Neural cell (in vitro differentiated cells): Measurements from ENCODE around the gene CDKAL1. TPM values are rescaled to one million over a fixed set of nuclear protein-coding genes. Genes with fewer than 3 reads are reported as not detected.

Source experiments
- H2AFZ ChIP-seq: fragments of 200-600, 300-800 bp; sonication (generic), shearing (Covaris generic); 2 replicates; pipeline ENCODE4 v1.6.0; 2014; ENCODE audit warnings: low read depth, mild to moderate bottlenecking, antibody characterized with exemption, low read length, moderate library complexity
- H3F3A ChIP-seq: fragments of 200-600 bp; shearing (Covaris generic); 2 replicates; pipeline ENCODE4 v1.6.1; 2016; ENCODE audit warnings: mild to moderate bottlenecking, moderate library complexity, mixed read lengths, antibody characterized with exemption, low read length; ENCODE audit not compliant: insufficient read depth, poor library complexity, severe bottlenecking
- H3K27ac ChIP-seq: fragments of 200-600, 300-800 bp; sonication (generic), shearing (Covaris generic); 2 replicates; pipeline ENCODE4 v1.5.1; 2014; ENCODE audit warnings: mild to moderate bottlenecking, low read length, moderate library complexity
- H3K27me3 ChIP-seq: fragments of 300-800, 200-600 bp; sonication (generic), shearing (Covaris generic); 2 replicates; pipeline ENCODE4 v1.6.0; 2014; ENCODE audit warnings: mild to moderate bottlenecking, low read depth, low read length, moderate library complexity; ENCODE audit not compliant: insufficient read depth
- H3K36me3 ChIP-seq: fragments of 300-800, 200-600 bp; sonication (generic), shearing (Covaris generic); 2 replicates; pipeline ENCODE4 v1.5.1; 2014; ENCODE audit warnings: mild to moderate bottlenecking, antibody characterized with exemption, low read length, moderate library complexity; ENCODE audit not compliant: insufficient read depth
- H3K4me2 ChIP-seq: fragments of 300-800, 200-600 bp; sonication (generic), shearing (Covaris generic); 2 replicates; pipeline ENCODE4 v1.6.0; 2014; ENCODE audit warnings: mild to moderate bottlenecking, low read length
- H3K4me3 ChIP-seq: fragments of 300-800, 200-600 bp; sonication (generic), shearing (Covaris generic); 2 replicates; pipeline ENCODE4 v1.5.1; 2014; ENCODE audit warnings: mild to moderate bottlenecking, low read length, moderate library complexity
- H3K79me2 ChIP-seq: fragments of 200-600 bp; shearing (Covaris generic); replicated peaks from 2 replicates; pipeline ENCODE4 v1.6.0; 2014; ENCODE audit warnings: mild to moderate bottlenecking, low read length, moderate library complexity; ENCODE audit not compliant: insufficient read depth
- H3K9ac ChIP-seq: fragments of 300-800, 200-600 bp; sonication (generic), shearing (Covaris generic); 2 replicates; pipeline ENCODE4 v1.6.1; 2016; ENCODE audit warnings: mild to moderate bottlenecking, low read length, mixed read lengths
- H3K9me2 ChIP-seq: fragments of 200-600 bp; shearing (Covaris generic); 2 replicates; pipeline ENCODE4 v1.6.1; 2016; ENCODE audit warnings: mild to moderate bottlenecking, low read length, mixed read lengths; ENCODE audit not compliant: insufficient read depth
- H3K9me3 ChIP-seq: fragments of 200-600, 300-800 bp; sonication (generic), shearing (Covaris generic); 2 replicates; pipeline ENCODE4 v1.6.1; 2016; ENCODE audit warnings: mild to moderate bottlenecking, mixed run types, low read length, moderate library complexity, mixed read lengths
- H4K20me1 ChIP-seq: fragments of 200-600 bp; shearing (Covaris generic); 2 replicates; pipeline ENCODE4 v1.6.1; 2016; ENCODE audit warnings: mild to moderate bottlenecking, mixed run types; ENCODE audit not compliant: insufficient read depth
- EP300 ChIP-seq: fragments of 450-650 bp; conservative IDR thresholded peaks from 2 replicates; pipeline ENCODE4 v1.6.1; 2014; ENCODE audit warnings: antibody characterized with exemption, mild to moderate bottlenecking, moderate library complexity; ENCODE audit not compliant: poor library complexity, severe bottlenecking
- EZH2 ChIP-seq: fragments of 200-600, 300-800 bp; shearing (Covaris generic), sonication (generic); IDR thresholded peaks from 2 replicates; pipeline ENCODE4 v1.6.1; 2014; ENCODE audit warnings: antibody characterized with exemption, low read length, borderline replicate concordance, mild to moderate bottlenecking; ENCODE audit not compliant: insufficient read depth, poor library complexity, severe bottlenecking
- MXI1 ChIP-seq: fragments of 450-650 bp; conservative IDR thresholded peaks from 2 replicates; pipeline ENCODE4 v1.6.1; 2014; ENCODE audit warnings: antibody characterized with exemption, mild to moderate bottlenecking; ENCODE audit not compliant: poor library complexity, severe bottlenecking
- POLR2AphosphoS5 ChIP-seq: IDR thresholded peaks from 2 replicates; pipeline ENCODE4 v1.6.1; 2012
- RAD21 ChIP-seq: fragments of 450-650 bp; conservative IDR thresholded peaks from 2 replicates; pipeline ENCODE4 v1.6.1; 2014; ENCODE audit warnings: antibody characterized with exemption, mild to moderate bottlenecking, moderate library complexity
- SMC3 ChIP-seq: fragments of 450-650 bp; conservative IDR thresholded peaks from 2 replicates; pipeline ENCODE4 v1.6.1; 2014; ENCODE audit warnings: antibody characterized with exemption, mild to moderate bottlenecking, moderate library complexity; ENCODE audit not compliant: poor library complexity
- TAF1 ChIP-seq: IDR thresholded peaks from 2 replicates; pipeline ENCODE4 v1.6.1; 2012; ENCODE audit warnings: low read depth
- polyA minus RNA-seq: library from RNA; depleted of rRNA, polyadenylated mRNA; stranded (reverse); fragments of >200 nt; gene quantifications from 2 replicates; pipeline ENCODE4 v1.2.3, GENCODE V29; 2014
- polyA plus RNA-seq: library from polyadenylated mRNA; depleted of rRNA; stranded (reverse); fragments of >200 nt; gene quantifications from 2 replicates; pipeline ENCODE4 v1.2.3, GENCODE V29; 2014
- TF ChIP-seq, protein P1 (sequence below): IDR thresholded peaks from 2 replicates; pipeline ENCODE4 v1.6.1; 2012; ENCODE audit warnings: borderline replicate concordance
- TF ChIP-seq, protein P2 (sequence below): fragments of 450-650 bp; IDR thresholded peaks from 2 replicates; pipeline ENCODE4 v1.5.1; 2014; ENCODE audit warnings: antibody characterized with exemption, mild to moderate bottlenecking, moderate library complexity; ENCODE audit not compliant: poor library complexity, severe bottlenecking

Gene CDKAL1
- polyA plus RNA-seq (10.7 and 11.2 TPM in 2 replicates), polyA minus RNA-seq (30.9 and 34.4 TPM in 2 replicates)

DNA sequence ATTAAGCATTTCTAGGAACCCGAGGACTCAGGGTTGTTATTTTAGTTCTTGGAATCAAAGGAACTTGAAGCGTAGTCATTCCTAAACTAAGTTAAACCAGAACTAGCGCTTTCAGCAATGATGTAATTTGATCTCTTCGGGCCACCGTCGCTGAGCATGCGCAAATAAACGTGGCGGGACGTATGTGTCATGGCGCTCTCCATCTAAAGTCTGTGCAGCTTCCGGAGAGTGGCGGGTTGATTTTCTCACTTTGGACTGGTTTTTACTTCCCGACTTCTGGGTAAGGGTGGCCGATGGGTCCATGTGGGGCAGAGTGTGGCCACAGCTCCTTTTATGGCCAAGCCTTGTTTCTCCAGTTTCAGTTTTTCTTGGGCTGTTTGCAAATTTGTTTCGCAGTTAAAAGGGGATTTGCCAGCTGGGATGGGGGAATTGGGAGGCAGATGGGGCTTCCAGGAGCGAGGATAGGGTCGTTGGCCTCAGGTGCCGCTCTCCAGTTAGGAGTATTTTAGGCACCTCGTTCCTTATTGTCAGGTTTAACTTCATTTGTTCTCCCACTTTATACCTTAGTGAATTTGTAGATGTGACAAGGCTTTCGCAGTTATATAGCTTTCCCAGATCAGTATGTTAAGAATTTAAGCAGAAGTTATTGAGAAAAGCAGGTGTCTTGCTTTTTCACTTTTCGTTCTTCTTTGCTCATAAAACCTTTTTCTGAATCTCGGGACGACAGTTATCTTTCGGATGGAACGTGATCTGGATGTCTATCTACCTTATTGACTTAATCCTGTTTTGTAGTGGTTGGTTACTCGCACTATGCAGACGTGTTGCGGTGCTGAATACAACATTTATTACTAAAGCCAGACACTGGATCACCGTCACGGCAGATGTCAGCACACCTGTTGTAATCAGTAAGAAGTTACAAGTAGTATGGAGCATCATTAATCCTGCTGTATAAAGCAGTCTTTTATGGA, at the start of gene CDKAL1:
CDKAL1 (plus strand) TSS at position 163 of the 968 bp plus-strand sequence. CDS start 11,894 bp downstream, outside the sequence.
- H3K4me3 ChIP-seq = peak within 1 kb of the TSS; percentile 79
- H3K27me3 ChIP-seq = no peaks in the 10 kb centered on the region
- peak within 1 kb of the TSS; percentile 68 for H3K4me2 ChIP-seq
- peak within 1 kb of the TSS; percentile 73 for H3K9ac ChIP-seq
- H3K9me3 ChIP-seq = no peaks in the 10 kb centered on the region
- no peaks in the 10 kb centered on the region for H3K36me3 ChIP-seq
- H3F3A ChIP-seq = no peaks in the 10 kb centered on the region
- H3K79me2 ChIP-seq = peaks cover 34% of the 10 kb centered on the region
- H4K20me1 ChIP-seq = no peaks in the 10 kb centered on the region
- TF ChIP-seq SMC3 (peak; percentile 44), EP300 (peak; percentile 19), EZH2 (no peak), TAF1 (peak; percentile 52), MXI1 (peak; percentile 83), RAD21 (peak; percentile 26), POLR2AphosphoS5 (peak; percentile 77)
- TF ChIP-seq, protein P1, sequence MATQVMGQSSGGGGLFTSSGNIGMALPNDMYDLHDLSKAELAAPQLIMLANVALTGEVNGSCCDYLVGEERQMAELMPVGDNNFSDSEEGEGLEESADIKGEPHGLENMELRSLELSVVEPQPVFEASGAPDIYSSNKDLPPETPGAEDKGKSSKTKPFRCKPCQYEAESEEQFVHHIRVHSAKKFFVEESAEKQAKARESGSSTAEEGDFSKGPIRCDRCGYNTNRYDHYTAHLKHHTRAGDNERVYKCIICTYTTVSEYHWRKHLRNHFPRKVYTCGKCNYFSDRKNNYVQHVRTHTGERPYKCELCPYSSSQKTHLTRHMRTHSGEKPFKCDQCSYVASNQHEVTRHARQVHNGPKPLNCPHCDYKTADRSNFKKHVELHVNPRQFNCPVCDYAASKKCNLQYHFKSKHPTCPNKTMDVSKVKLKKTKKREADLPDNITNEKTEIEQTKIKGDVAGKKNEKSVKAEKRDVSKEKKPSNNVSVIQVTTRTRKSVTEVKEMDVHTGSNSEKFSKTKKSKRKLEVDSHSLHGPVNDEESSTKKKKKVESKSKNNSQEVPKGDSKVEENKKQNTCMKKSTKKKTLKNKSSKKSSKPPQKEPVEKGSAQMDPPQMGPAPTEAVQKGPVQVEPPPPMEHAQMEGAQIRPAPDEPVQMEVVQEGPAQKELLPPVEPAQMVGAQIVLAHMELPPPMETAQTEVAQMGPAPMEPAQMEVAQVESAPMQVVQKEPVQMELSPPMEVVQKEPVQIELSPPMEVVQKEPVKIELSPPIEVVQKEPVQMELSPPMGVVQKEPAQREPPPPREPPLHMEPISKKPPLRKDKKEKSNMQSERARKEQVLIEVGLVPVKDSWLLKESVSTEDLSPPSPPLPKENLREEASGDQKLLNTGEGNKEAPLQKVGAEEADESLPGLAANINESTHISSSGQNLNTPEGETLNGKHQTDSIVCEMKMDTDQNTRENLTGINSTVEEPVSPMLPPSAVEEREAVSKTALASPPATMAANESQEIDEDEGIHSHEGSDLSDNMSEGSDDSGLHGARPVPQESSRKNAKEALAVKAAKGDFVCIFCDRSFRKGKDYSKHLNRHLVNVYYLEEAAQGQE = peak; percentile 59
- TF ChIP-seq, protein P2, sequence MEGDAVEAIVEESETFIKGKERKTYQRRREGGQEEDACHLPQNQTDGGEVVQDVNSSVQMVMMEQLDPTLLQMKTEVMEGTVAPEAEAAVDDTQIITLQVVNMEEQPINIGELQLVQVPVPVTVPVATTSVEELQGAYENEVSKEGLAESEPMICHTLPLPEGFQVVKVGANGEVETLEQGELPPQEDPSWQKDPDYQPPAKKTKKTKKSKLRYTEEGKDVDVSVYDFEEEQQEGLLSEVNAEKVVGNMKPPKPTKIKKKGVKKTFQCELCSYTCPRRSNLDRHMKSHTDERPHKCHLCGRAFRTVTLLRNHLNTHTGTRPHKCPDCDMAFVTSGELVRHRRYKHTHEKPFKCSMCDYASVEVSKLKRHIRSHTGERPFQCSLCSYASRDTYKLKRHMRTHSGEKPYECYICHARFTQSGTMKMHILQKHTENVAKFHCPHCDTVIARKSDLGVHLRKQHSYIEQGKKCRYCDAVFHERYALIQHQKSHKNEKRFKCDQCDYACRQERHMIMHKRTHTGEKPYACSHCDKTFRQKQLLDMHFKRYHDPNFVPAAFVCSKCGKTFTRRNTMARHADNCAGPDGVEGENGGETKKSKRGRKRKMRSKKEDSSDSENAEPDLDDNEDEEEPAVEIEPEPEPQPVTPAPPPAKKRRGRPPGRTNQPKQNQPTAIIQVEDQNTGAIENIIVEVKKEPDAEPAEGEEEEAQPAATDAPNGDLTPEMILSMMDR = no peak
- H3K27ac ChIP-seq = peak within 1 kb of the TSS; percentile 67
- H3K9me2 ChIP-seq = no peaks in the 10 kb centered on the region
- peak within 1 kb of the TSS; percentile 94 for H2AFZ ChIP-seq

DNA sequence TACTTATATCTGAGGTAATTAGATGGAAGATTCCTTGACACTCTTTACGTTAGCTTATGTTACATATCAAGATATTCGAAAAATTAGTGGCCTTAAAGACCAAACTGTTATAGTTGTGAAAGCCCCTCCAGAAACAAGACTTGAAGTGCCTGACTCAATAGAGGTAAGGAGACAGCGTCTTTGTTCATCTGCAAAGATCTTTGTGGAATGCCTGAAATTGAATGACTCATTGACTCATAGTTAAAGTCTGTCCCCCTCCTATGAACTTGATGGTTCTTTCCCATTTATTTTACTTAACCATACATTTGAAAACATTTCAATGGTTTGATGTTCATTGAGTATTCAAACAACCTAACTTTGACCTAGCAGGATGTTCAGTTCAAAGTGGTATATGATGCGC, 47.6 kb upstream of the CDKAL1 start:
- no peaks in the 10 kb centered on the region for H3F3A ChIP-seq
- H3K27ac ChIP-seq = no peak overlapping the region
- no peaks in the 10 kb centered on the region for H3K9me2 ChIP-seq
- TF ChIP-seq SMC3 (no peak), EZH2 (no peak), MXI1 (no peak), TAF1 (no peak)
- H4K20me1 ChIP-seq = no peaks in the 10 kb centered on the region
- H3K4me3 ChIP-seq = no peak overlapping the region
- H3K4me2 ChIP-seq = no peak overlapping the region
- no peaks in the 10 kb centered on the region for H3K79me2 ChIP-seq
- H2AFZ ChIP-seq = no peak overlapping the region
- H3K9me3 ChIP-seq = no peaks in the 10 kb centered on the region
- no peak overlapping the region for H3K9ac ChIP-seq
- H3K27me3 ChIP-seq = no peaks in the 10 kb centered on the region
- no peaks in the 10 kb centered on the region for H3K36me3 ChIP-seq
